PC-9 (cell line): ENCODE data around the gene RS1. TPM values are rescaled to one million over a fixed set of nuclear protein-coding genes. Genes with fewer than 3 reads are reported as not detected.
A peak's percentile ranks its signal among the peaks of the same experiment; 100 is the strongest.

Source experiments
- BruUV-seq: library from RNA; stranded (reverse); fragments of 400-500 nt; replicated peaks from 2 replicates; lab custom pipeline; 2021; lab: Mats Ljungman, UMichigan
- CTCF ChIA-PET: fragments of 300-600 bp; sonication (Branson Sonifier 250); formaldehyde crosslinking; loops from one replicate; lab custom pipeline; 2022; ENCODE audit warnings: antibody characterized with exemption; lab: Charles Lee
- POLR2A ChIA-PET: fragments of 300-600 bp; sonication (Branson Sonifier 250); formaldehyde crosslinking; loops from one replicate; lab custom pipeline; 2022; ENCODE audit warnings: antibody characterized with exemption; ENCODE audit not compliant: unreplicated experiment; lab: Charles Lee
- DNase-seq, 2 experiments: peaks; one replicate each; pipeline versions ENCODE4 v3.0.0 to v3.0.0-alpha.2; 2015 to 2022; ENCODE audit warnings: mixed read lengths in 1 of 2
- H2AFZ ChIP-seq: fragments of 200-600 bp; sonication (generic); 2 replicates; pipeline ENCODE4 v1.8.1; 2017; ENCODE audit warnings: antibody characterized with exemption
- H3F3A ChIP-seq: fragments of 200-600 bp; sonication (generic); 2 replicates; pipeline ENCODE4 v1.8.1; 2017; ENCODE audit warnings: antibody characterized with exemption, mild to moderate bottlenecking, low read depth; ENCODE audit not compliant: insufficient read depth
- H3K27ac ChIP-seq: fragments of 200-600 bp; sonication (generic); 2 replicates; pipeline ENCODE4 v1.6.1; 2016; ENCODE audit warnings: mixed run types
- H3K27me3 ChIP-seq: fragments of 200-600 bp; sonication (generic); 2 replicates; pipeline ENCODE4 v1.6.1; 2016; ENCODE audit warnings: low read depth, mixed run types; ENCODE audit not compliant: insufficient read depth
- H3K36me3 ChIP-seq: fragments of 200-600 bp; sonication (generic); 2 replicates; pipeline ENCODE4 v1.6.1; 2016; ENCODE audit warnings: low read depth, mixed run types
- H3K4me1 ChIP-seq: fragments of 200-600 bp; sonication (generic); replicated peaks from 2 replicates; pipeline ENCODE4 v1.6.1; 2016; ENCODE audit warnings: mixed run types; ENCODE audit not compliant: insufficient read depth
- H3K4me2 ChIP-seq: fragments of 200-600 bp; sonication (generic); 2 replicates; pipeline ENCODE4 v1.6.1; 2017; ENCODE audit warnings: mixed run types
- H3K4me3 ChIP-seq: fragments of 200-600 bp; sonication (generic); 2 replicates; pipeline ENCODE4 v1.6.1; 2016; ENCODE audit warnings: mixed run types
- H3K79me2 ChIP-seq: fragments of 200-600 bp; sonication (generic); 2 replicates; pipeline ENCODE4 v1.6.1; 2017; ENCODE audit warnings: low read depth, mixed run types
- H3K9me2 ChIP-seq: fragments of 200-600 bp; sonication (generic); 2 replicates; pipeline ENCODE4 v1.8.1; 2017; ENCODE audit warnings: mild to moderate bottlenecking; ENCODE audit not compliant: insufficient read depth
- H3K9me3 ChIP-seq: fragments of 200-600 bp; sonication (generic); 2 replicates; pipeline ENCODE4 v1.8.1; 2016; ENCODE audit warnings: low read depth; ENCODE audit not compliant: insufficient read depth
- H4K20me1 ChIP-seq: fragments of 200-600 bp; sonication (generic); 2 replicates; pipeline ENCODE4 v1.8.1; 2017; ENCODE audit not compliant: insufficient read depth
- CTCF ChIP-seq: fragments of 200-600 bp; sonication (generic); conservative IDR thresholded peaks from 2 replicates; pipeline ENCODE4 v1.6.1; 2017; ENCODE audit warnings: mixed run types, antibody characterized with exemption, mild to moderate bottlenecking, moderate library complexity
- EZH2 ChIP-seq: fragments of 200-600 bp; sonication (generic); IDR thresholded peaks from 2 replicates; pipeline ENCODE4 v1.8.0; 2017; ENCODE audit warnings: antibody characterized with exemption, low read depth
- intact Hi-C: fragments of 100-400 bp; cut with micrococcal nuclease; formaldehyde crosslinking; loops from one replicate; pipeline ENCODE4 v1.10.0; 2022; ENCODE audit not compliant: unreplicated experiment
- total RNA-seq: library from RNA; stranded (reverse); gene quantifications from 2 replicates; pipeline ENCODE4 v1.2.3, GENCODE V29; 2021

Gene RS1
- total RNA-seq, 1 experiment from 2014 or later = not detected

GRCh38 chrX:18664947-18665346 is 7.0 kb downstream of the RS1 start:
- Histone ChIP-seq H3K9me2 (no peaks in the 10 kb centered on the region), H3K36me3 (no peaks in the 10 kb centered on the region), H3K4me1 (no peaks in the 10 kb centered on the region), H3K9me3 (no peaks in the 10 kb centered on the region), H3K27ac (no peak overlapping the region), H3F3A (no peaks in the 10 kb centered on the region), H3K4me3 (no peak overlapping the region), H3K79me2 (no peaks in the 10 kb centered on the region), H3K4me2 (no peak overlapping the region), H4K20me1 (no peaks in the 10 kb centered on the region), H2AFZ (no peak overlapping the region), H3K27me3 (no peaks in the 10 kb centered on the region)
- intact Hi-C loops = no loop called here
- CTCF ChIA-PET = no interaction called here
- POLR2A ChIA-PET = no interaction called here
- peak; percentile 33; the same call in 1 of the 2 replicates for TF ChIP-seq CTCF
- no peak for TF ChIP-seq EZH2
- no TSS peak for BruUV-seq
- DNase-seq = no peak

- H3K79me2 ChIP-seq = no peaks in the 10 kb centered on the region
- no peaks in the 10 kb centered on the region for H3K36me3 ChIP-seq
- H3K9me2 ChIP-seq = no peaks in the 10 kb centered on the region
- no peaks in the 10 kb centered on the region for H4K20me1 ChIP-seq
- no peak for DNase-seq
- ChIA-PET CTCF (no interaction called here), POLR2A (no interaction called here)
- no peaks in the 10 kb centered on the region for H3K9me3 ChIP-seq
- H3F3A ChIP-seq = no peaks in the 10 kb centered on the region
- H3K27ac ChIP-seq = no peak overlapping the region
- no peak overlapping the region for H3K4me2 ChIP-seq
- H3K4me1 ChIP-seq = no peaks in the 10 kb centered on the region
- H2AFZ ChIP-seq = no peak overlapping the region
- TF ChIP-seq EZH2 (no peak), CTCF (no peak)
- no peaks in the 10 kb centered on the region for H3K27me3 ChIP-seq
- H3K4me3 ChIP-seq = no peak overlapping the region
- intact Hi-C loops = no loop called here
- BruUV-seq = no TSS peak
Measured at GRCh38 chrX:18661273-18661672, 10.6 kb downstream of the RS1 start.

GRCh38 chrX:18654875-18655836 is 16.8 kb downstream of the RS1 start:
- no peaks in the 10 kb centered on the region for H3K9me2 ChIP-seq
- CTCF ChIA-PET = no interaction called here
- no peaks in the 10 kb centered on the region for H3K79me2 ChIP-seq
- no peaks in the 10 kb centered on the region for H3K9me3 ChIP-seq
- no peaks in the 10 kb centered on the region for H4K20me1 ChIP-seq
- H3K27ac ChIP-seq = no peak overlapping the region
- H3K36me3 ChIP-seq = no peaks in the 10 kb centered on the region
- no peak for DNase-seq
- POLR2A ChIA-PET = no interaction called here
- no peaks in the 10 kb centered on the region for H3F3A ChIP-seq
- intact Hi-C loops = no loop called here
- TF ChIP-seq EZH2 (no peak), CTCF (no peak)
- H3K4me2 ChIP-seq = no peak overlapping the region
- no peaks in the 10 kb centered on the region for H3K4me1 ChIP-seq
- BruUV-seq = no TSS peak
- no peak overlapping the region for H3K4me3 ChIP-seq
- no peaks in the 10 kb centered on the region for H3K27me3 ChIP-seq
- no peak overlapping the region for H2AFZ ChIP-seq
